Caki2 (cell line): ENCODE measurements around the gene AKR1B15. TPM values are rescaled to one million over a fixed set of nuclear protein-coding genes. Genes with fewer than 3 reads are reported as not detected.

Experiments used
- DNase-seq: peaks from one replicate; pipeline ENCODE4 v3.0.0-alpha.2; 2015; ENCODE audit warnings: low read depth
- in situ Hi-C: cut with HindIII; loops from 2 replicates; pipeline ENCODE4 v1.10.0; 2016; ENCODE audit warnings: low sequenced_read_pairs, low pct_unique_long_range_greater_than_20kb, mixed read lengths
- total RNA-seq: library from RNA; depleted of rRNA; stranded (reverse); fragments of >200 nt; shearing (Covaris generic); gene quantifications from 2 replicates; pipeline ENCODE4 v1.2.3, GENCODE V29; 2014; ENCODE audit warnings: low replicate concordance; rRNA removed

The AKR1B15 gene
- total RNA-seq, 1 experiment from 2014 or later, result 4.3 TPM

GRCh38 chr7:134627109-134627774 lies 78.3 kb downstream of the AKR1B15 start:
- in situ Hi-C loops, result no loop called here
- no peak for DNase-seq

- DNase-seq, result no peak
- in situ Hi-C loops, result no loop called here
These were observed 78.9 kb downstream of the AKR1B15 start for GRCh38 chr7:134627775-134628153.

GRCh38 chr7:134629445-134629844 lies 80.5 kb downstream of the AKR1B15 start:
- in situ Hi-C loops, result no loop called here
- DNase-seq, result no peak

Other genes with a start within 250 kb of the AKR1B15 start
- gene SLC35B4, start 232.2 kb upstream of the AKR1B15 start, total RNA-seq, result 8.5 and 24.8 TPM in 2 replicates
- 2,179 and 2,713 TPM in 2 replicates for gene AKR1B1, start 90.0 kb upstream of the AKR1B15 start, total RNA-seq
- 4,788 and 4,821 TPM in 2 replicates for gene AKR1B10, start 21.5 kb upstream of the AKR1B15 start, total RNA-seq
- 3.3 and 9.4 TPM in 2 replicates for gene BPGM, start 97.7 kb downstream of the AKR1B15 start, total RNA-seq
- gene CALD1, start 230.5 kb downstream of the AKR1B15 start, total RNA-seq, result 10.2 and 11.1 TPM in 2 replicates